PC-3 (cell line): Measurements from ENCODE around the gene MDM1. TPM values are rescaled to one million over a fixed set of nuclear protein-coding genes. Genes with fewer than 3 reads are reported as not detected.

ENCODE experiments used
- ATAC-seq: fragments of 200-7000 bp; cut with Tn5 transposase; 2 replicates; pipeline ENCODE4 v1.9.1; 2020; ENCODE audit warnings: mild to moderate bottlenecking, moderate library complexity
- BruUV-seq: library from RNA; stranded (reverse); fragments of 400-500 nt; replicated peaks from 2 replicates; lab custom pipeline; 2021; lab: Mats Ljungman, UMichigan
- CTCF ChIA-PET: fragments of 300-600 bp; sonication (Branson Sonifier 250); formaldehyde crosslinking; loops from one replicate; lab custom pipeline; 2022; ENCODE audit warnings: antibody characterized with exemption; lab: Charles Lee
- POLR2A ChIA-PET: fragments of 300-600 bp; sonication (Branson Sonifier 250); formaldehyde crosslinking; loops from one replicate; lab custom pipeline; 2022; ENCODE audit warnings: antibody characterized with exemption; ENCODE audit not compliant: unreplicated experiment; lab: Charles Lee
- DNase-seq: peaks from one replicate; pipeline ENCODE4 v3.0.0-alpha.2; 2015
- H2AFZ ChIP-seq: fragments of 300-600 bp; sonication (generic); 2 replicates; pipeline ENCODE4 v1.6.0; 2016; ENCODE audit warnings: antibody characterized with exemption, low read length
- H3F3A ChIP-seq: fragments of 300-600 bp; sonication (generic); one replicate; pipeline ENCODE4 v1.6.0; 2017; ENCODE audit warnings: antibody characterized with exemption, low read length, control low read depth, mild to moderate bottlenecking; ENCODE audit not compliant: unreplicated experiment
- H3K27ac ChIP-seq: fragments of 300-600 bp; sonication (generic); 2 replicates; pipeline ENCODE4 v1.5.1; 2016; ENCODE audit warnings: mild to moderate bottlenecking, low read length
- H3K27me3 ChIP-seq: fragments of 300-600 bp; sonication (generic); 2 replicates; pipeline ENCODE4 v1.6.1; 2016; ENCODE audit warnings: low read length, mixed read lengths
- H3K36me3 ChIP-seq: fragments of 300-600 bp; sonication (generic); 2 replicates; pipeline ENCODE4 v1.6.1; 2016; ENCODE audit warnings: low read depth, mixed run types, low read length, mixed read lengths
- H3K4me1 ChIP-seq: fragments of 300-600 bp; sonication (generic); 2 replicates; pipeline ENCODE4 v1.5.1; 2016; ENCODE audit warnings: low read length; ENCODE audit not compliant: insufficient read depth
- H3K4me2 ChIP-seq: fragments of 300-600 bp; sonication (generic); 2 replicates; pipeline ENCODE4 v1.6.0; 2016; ENCODE audit warnings: low read length
- H3K4me3 ChIP-seq: fragments of 300-600 bp; sonication (generic); 2 replicates; pipeline ENCODE4 v1.5.1; 2016; ENCODE audit warnings: mild to moderate bottlenecking, low read length, mixed read lengths
- H3K79me2 ChIP-seq: fragments of 300-600 bp; sonication (generic); 2 replicates; pipeline ENCODE4 v1.6.1; 2017; ENCODE audit warnings: low read length, mixed read lengths
- H3K9ac ChIP-seq: fragments of 300-600 bp; sonication (generic); 2 replicates; pipeline ENCODE4 v1.6.0; 2016; ENCODE audit warnings: mild to moderate bottlenecking, low read length
- H3K9me2 ChIP-seq: fragments of 300-600 bp; sonication (generic); replicated peaks from 2 replicates; pipeline ENCODE4 v1.6.1; 2016; ENCODE audit warnings: mixed run types, low read length, mixed read lengths
- H3K9me3 ChIP-seq: fragments of 300-600 bp; sonication (generic); 2 replicates; pipeline ENCODE4 v1.6.1; 2016; ENCODE audit warnings: low read length, mixed read lengths
- H4K20me1 ChIP-seq: fragments of 300-600 bp; sonication (generic); 2 replicates; pipeline ENCODE4 v1.6.1; 2016; ENCODE audit warnings: low read length, mixed read lengths
- CTCF ChIP-seq: fragments of 300-600 bp; sonication (generic); conservative IDR thresholded peaks from 2 replicates; pipeline ENCODE4 v1.5.1; 2017; ENCODE audit warnings: antibody characterized with exemption, low read depth, mild to moderate bottlenecking, low read length
- EZH2 ChIP-seq: fragments of 300-600 bp; sonication (generic); IDR thresholded peaks from one replicate; pipeline ENCODE4 v1.6.1; 2017; ENCODE audit warnings: antibody characterized with exemption, mild to moderate bottlenecking, low read length; ENCODE audit not compliant: unreplicated experiment
- EZH2phosphoT487 ChIP-seq: fragments of 300-600 bp; sonication (generic); IDR thresholded peaks from 2 replicates; pipeline ENCODE4 v1.6.1; 2018; ENCODE audit warnings: mild to moderate bottlenecking, antibody characterized with exemption, low read length, borderline replicate concordance
- intact Hi-C: fragments of 100-400 bp; cut with micrococcal nuclease; formaldehyde crosslinking; loops from 2 replicates; pipeline ENCODE4 v1.9.0; 2023
- total RNA-seq: library from RNA; depleted of rRNA; stranded (reverse); fragments of >200 nt; gene quantifications from 2 replicates; pipeline ENCODE4 v1.2.3, GENCODE V29; 2014

Gene MDM1
- total RNA-seq, 1 experiment from 2014 or later = 10.4 TPM

- TF ChIP-seq EZH2phosphoT487 (no peak), CTCF (no peak), EZH2 (no peak)
- H3K9ac ChIP-seq = no peak overlapping the region
- no peak overlapping the region for H3K27ac ChIP-seq
- peaks cover 8% of the 10 kb centered on the region; the same call in 1 of the 2 replicates for H3K36me3 ChIP-seq
- ChIA-PET CTCF (no interaction called here), POLR2A (no interaction called here)
- no peaks in the 10 kb centered on the region for H3K9me3 ChIP-seq
- DNase-seq (no peak), ATAC-seq (no peak)
- no peak overlapping the region for H3K4me2 ChIP-seq
- H3K27me3 ChIP-seq = no peaks in the 10 kb centered on the region
- no peaks in the 10 kb centered on the region for H3K9me2 ChIP-seq
- no peaks in the 10 kb centered on the region for H4K20me1 ChIP-seq
- H3K4me3 ChIP-seq = no peak overlapping the region
- H3K4me1 ChIP-seq = no peaks in the 10 kb centered on the region
- intact Hi-C loops = no loop called here
- H3F3A ChIP-seq = no peaks in the 10 kb centered on the region
- BruUV-seq = no TSS peak
- H3K79me2 ChIP-seq = no peaks in the 10 kb centered on the region
- H2AFZ ChIP-seq = no peak overlapping the region
Observed at GRCh38 chr12:68297929-68298328, 34.2 kb downstream of the MDM1 start.

- Histone ChIP-seq H3K9ac (no peak overlapping the region), H3F3A (no peaks in the 10 kb centered on the region), H3K79me2 (no peaks in the 10 kb centered on the region), H3K27me3 (no peaks in the 10 kb centered on the region), H3K36me3 (no peaks in the 10 kb centered on the region), H3K9me3 (no peaks in the 10 kb centered on the region), H3K4me2 (no peak overlapping the region), H4K20me1 (no peaks in the 10 kb centered on the region), H3K4me3 (no peak overlapping the region), H3K9me2 (no peaks in the 10 kb centered on the region), H3K27ac (no peak overlapping the region), H2AFZ (no peak overlapping the region), H3K4me1 (no peaks in the 10 kb centered on the region; the same call in 1 of the 2 replicates)
- intact Hi-C loops = no loop called here
- TF ChIP-seq EZH2phosphoT487 (no peak), CTCF (no peak), EZH2 (no peak)
- no TSS peak for BruUV-seq
- POLR2A ChIA-PET = no interaction called here
- no peak for ATAC-seq
- DNase-seq = no peak
- CTCF ChIA-PET = no interaction called here
Observed at GRCh38 chr12:68294251-68294650, 37.9 kb downstream of the MDM1 start.

GRCh38 chr12:68293347-68293746 is 38.8 kb downstream of the MDM1 start:
- H3K4me1 ChIP-seq = no peaks in the 10 kb centered on the region; the same call in 1 of the 2 replicates
- no peaks in the 10 kb centered on the region for H3K36me3 ChIP-seq
- no peak for TF ChIP-seq EZH2
- no peak for TF ChIP-seq EZH2phosphoT487
- no peak for TF ChIP-seq CTCF
- no peaks in the 10 kb centered on the region for H3K27me3 ChIP-seq
- ChIA-PET CTCF (no interaction called here), POLR2A (no interaction called here)
- H3K9me2 ChIP-seq = no peaks in the 10 kb centered on the region
- H3K4me2 ChIP-seq = no peak overlapping the region
- H3K27ac ChIP-seq = no peak overlapping the region
- H3K4me3 ChIP-seq = no peak overlapping the region
- ATAC-seq = no peak
- H3F3A ChIP-seq = no peaks in the 10 kb centered on the region
- no peaks in the 10 kb centered on the region for H4K20me1 ChIP-seq
- H3K9ac ChIP-seq = no peak overlapping the region
- no TSS peak for BruUV-seq
- no peak overlapping the region for H2AFZ ChIP-seq
- H3K79me2 ChIP-seq = no peaks in the 10 kb centered on the region
- no peaks in the 10 kb centered on the region for H3K9me3 ChIP-seq
- intact Hi-C loops = no loop called here
- no peak for DNase-seq
